DND-41 (cell line): ENCODE results near the gene GABARAP.

Experiments used
- CTCF ChIP-seq: IDR thresholded peaks from 2 replicates; pipeline ENCODE4 v1.5.1; 2012; ENCODE audit warnings: borderline replicate concordance, low read length, moderate library complexity, mild to moderate bottlenecking; ENCODE audit not compliant: poor library complexity, severe bottlenecking; ENCODE audit errors: extremely low read depth
- EZH2 ChIP-seq: IDR thresholded peaks from 3 replicates; pipeline ENCODE4 v1.6.1; 2012; ENCODE audit warnings: borderline replicate concordance, low read depth, mild to moderate bottlenecking, moderate library complexity, low read length, inconsistent platforms; ENCODE audit not compliant: severe bottlenecking

- no peak for TF ChIP-seq CTCF
- no peak for TF ChIP-seq EZH2
These were observed 6.3 kb downstream of the GABARAP start for GRCh38 chr17:7235693-7236665.
